Testis (tissue), 2 donors: Measurements from ENCODE around the gene ZSCAN4.

Experiments
- CTCF ChIP-seq, 3 experiments: fragments of 450-650 bp in 2 of 3; fragments of 200-600 bp in 1 of 3; sonication (generic) in 1 of 3; IDR thresholded peaks; one replicate each; pipeline ENCODE4 v1.5.1; 2016 to 2019; ENCODE audit warnings: antibody characterized with exemption in 3 of 3, mild to moderate bottlenecking in 2 of 3, moderate library complexity in 1 of 3
- POLR2A ChIP-seq: fragments of 450-650 bp; IDR thresholded peaks from one replicate; pipeline ENCODE4 v1.6.1; 2017; ENCODE audit warnings: antibody characterized with exemption, mild to moderate bottlenecking, moderate library complexity

GRCh38 chr19:57653689-57654088, 15.0 kb upstream of the ZSCAN4 start:
- TF ChIP-seq CTCF (IDR thresholded peaks at IDR 0.05) (no peak), POLR2A (no peak)
